NCI-H2107 (cell line): Measurements from ENCODE around the gene NELL1.

Experiments used
- DNase-seq: peaks from one replicate; lab custom pipeline; 2025; lab: John Stamatoyannopoulos, UW

Gene NELL1

GRCh38 chr11:20874358-20874757 lies 205.0 kb downstream of the NELL1 start:
- no peak for DNase-seq

GRCh38 chr11:20875889-20876288 lies 206.5 kb downstream of the NELL1 start:
- no peak for DNase-seq

DNA sequence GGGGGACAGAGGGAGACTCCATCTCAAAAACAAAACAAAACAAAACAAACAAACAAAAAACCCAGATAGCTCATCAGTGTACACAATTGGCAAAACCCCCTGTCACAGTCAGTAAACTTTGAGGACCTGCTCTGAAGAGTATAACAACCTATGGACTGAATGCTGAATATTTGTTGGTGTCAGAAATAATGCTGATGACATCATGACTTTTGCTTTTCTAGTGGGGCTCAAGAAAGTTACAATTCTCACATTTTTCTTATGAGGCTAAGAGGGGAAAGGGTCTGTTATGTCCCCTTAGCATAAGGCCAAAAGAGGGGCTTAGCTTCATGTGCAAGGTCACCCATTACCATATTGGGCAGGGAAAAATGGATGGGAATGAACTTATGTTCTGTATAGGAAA lies 207.4 kb downstream of the NELL1 start:
- DNase-seq = no peak

GRCh38 chr11:20880094-20880493 lies 210.7 kb downstream of the NELL1 start:
- no peak for DNase-seq

DNA sequence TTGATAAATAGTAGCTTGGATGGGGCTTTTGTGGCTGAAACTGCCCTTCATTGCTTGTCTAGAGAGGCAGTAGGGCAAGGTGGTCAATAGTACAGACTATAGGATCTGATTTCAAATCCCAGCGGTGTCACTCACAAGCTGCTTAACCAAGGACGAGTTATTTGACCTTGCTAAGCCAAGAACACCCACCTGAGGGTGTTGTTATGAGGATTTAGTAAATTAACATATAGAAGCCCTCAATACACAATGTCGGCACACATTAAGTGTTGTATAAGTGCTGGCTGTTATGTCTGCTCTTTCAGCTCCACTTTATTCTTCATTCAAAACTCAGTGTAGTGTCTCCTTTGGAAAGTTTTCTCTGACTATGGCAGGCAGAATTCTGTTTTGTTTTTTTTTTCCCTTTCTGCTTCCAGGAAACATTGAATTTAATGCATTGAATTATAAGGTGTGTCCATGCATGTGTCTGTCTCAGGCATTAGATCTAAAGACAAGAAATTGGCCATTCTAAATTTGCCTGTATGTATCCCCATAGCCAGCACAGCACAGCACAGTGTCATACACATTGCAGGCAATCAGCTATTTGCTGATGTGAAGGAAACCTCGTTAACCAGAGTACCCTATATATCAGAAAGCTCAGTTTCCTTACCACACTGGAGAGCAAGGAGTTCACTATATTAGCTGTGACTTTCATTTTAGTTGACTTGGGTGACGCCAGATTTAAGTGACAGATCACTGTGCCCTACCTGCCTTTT lies 212.1 kb downstream of the NELL1 start:
- DNase-seq = no peak

GRCh38 chr11:20887137-20887536 lies 217.8 kb downstream of the NELL1 start:
- DNase-seq = no peak

DNA sequence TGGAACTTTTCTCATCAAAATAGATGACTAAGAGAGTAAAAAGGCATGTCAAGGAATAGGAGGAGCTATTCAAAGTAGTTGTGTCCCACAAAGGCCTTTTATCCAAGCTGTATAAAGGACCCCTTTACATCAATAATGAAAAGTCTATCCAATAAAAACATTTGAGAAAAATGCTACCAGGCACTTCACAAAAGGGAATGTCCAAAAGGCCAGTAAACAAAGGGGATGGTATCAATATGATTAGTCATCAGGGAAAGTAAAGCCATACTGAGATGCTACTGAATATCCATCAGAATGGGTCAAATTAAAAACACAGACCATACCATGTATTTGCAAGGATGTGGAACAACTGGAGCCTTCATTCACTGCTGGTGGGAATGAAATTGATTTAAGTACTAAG lies 224.9 kb downstream of the NELL1 start:
- DNase-seq = no peak

- no peak for DNase-seq
These were observed 240.8 kb downstream of the NELL1 start for GRCh38 chr11:20909995-20910726.

DNA sequence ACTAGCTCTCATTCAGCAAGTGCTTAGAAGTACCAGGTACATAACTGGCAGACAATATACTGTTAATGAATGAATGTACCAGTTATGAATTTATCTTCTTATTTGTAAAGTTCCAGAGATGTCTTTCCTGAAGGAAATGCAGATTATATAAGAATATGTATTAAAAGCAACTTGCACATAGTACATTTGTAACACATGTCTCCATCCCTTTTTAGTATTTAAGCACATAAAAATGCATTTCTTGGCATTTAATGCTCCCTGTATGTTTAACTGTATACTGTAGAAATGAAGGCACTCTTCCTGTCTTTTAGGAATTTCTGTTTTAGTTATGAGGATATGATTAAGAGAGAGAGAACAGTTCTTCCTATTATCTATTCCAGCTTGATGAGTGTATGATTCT lies 241.3 kb downstream of the NELL1 start:
- DNase-seq = no peak

DNA sequence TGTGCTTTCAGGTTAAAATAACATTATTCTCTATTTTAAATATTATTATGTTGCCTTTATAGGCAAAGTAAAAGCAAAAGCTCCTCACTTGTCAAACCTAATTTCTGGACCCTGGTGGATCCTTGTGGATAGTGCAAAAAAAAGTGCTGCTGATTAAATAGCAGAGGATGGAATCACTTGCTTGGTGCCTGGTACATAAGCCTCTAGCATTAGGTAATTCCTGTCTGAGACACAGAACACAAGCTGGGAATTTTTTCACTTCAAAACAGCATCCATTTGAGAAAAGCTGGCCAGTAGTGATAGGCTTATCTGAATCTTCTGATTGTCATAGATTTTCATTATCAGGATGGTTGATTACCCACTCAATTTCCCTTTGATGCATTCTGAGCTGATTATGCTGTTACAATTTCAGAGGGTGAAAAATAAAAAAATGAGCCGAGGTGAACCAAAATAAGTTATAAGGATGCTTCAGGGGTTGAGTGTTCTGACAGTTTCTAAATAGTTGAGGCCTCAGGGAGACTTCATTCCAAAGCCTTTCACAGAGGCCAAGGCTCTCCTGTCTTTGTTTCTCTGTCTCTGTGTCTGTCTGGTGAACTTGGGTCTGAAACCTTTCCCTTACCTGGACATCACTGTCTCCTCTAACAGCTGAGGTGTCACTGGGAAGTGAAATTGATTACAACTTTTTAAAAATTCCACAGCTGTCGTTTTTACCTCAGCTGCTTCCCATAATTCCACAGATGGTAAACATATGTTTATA lies 242.9 kb downstream of the NELL1 start:
- DNase-seq = no peak

- DNase-seq = no peak
These were observed 243.6 kb downstream of the NELL1 start for GRCh38 chr11:20912922-20913512.

- DNase-seq = no peak
These were observed 247.9 kb downstream of the NELL1 start for GRCh38 chr11:20917306-20917705.

DNA sequence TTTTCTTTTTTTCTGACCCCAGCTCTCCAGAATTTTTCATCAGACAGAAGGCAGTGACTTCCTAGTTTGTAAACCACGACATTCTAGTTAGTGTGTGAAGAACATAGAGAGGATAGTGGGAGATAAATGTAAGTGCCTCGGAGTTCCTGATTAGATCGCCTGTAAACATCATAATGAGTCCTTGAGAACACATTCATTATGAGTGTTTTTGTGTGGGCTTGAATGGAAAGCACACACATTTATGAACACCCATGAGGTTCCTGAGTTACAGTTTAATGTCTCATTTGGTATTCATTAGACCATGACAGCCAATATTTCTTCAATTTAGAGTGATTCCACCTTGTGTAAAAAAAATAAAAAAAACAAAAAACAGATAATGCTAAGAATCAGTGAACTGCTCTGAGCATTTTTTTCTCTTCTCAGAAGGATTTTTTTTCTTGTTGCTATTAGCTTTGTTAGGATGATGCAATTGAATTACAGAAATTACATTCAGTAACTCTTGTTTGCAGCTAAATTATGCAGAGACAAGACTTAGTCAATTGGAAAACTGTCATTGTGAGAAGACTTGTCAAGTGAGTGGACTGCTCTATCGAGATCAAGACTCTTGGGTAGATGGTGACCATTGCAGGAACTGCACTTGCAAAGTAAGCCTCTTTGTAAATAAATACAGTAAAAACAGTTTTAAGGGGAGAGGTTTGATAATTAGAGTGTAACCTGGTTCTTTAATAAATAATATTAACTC lies 257.6 kb downstream of the NELL1 start:
- no peak for DNase-seq

DNA sequence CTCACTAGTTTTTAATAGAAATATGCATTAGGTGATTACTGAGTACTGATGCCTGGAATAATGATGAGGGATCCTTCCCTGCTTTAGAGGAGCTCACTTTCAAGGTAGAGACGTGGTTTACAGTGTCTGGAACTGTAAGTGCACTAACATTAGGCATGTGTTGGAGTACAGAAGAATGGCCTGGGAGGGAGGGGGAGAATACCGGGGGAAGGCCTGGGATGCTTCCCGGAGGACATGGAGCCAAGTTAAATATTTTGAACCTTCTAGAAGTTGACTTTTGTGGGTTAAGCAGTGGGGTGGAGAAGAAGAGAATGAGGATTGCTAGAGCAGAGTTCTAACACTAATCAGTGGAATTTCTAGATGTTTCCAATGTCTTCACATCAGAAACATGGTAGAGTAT lies 261.6 kb downstream of the NELL1 start:
- DNase-seq = no peak

DNA sequence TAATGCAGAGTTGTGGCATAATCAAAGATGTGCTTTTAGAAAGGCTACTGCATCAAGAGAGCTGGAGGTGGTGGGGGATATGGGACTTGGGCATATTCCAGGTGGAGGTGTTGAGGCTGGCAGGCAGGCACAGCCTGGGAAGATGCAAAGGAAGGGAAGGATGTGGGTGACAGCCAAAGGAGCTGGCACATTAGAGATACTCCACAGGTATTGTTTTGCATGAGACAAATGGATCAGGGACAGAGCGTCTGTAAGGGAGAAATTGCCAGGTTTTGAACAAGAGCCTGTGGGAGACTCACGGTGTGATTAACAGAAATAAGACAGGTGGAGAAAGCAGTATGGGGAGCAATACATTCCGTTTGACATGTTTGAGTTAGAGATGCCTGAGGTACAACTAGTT lies 263.7 kb downstream of the NELL1 start:
- no peak for DNase-seq

GRCh38 chr11:20933958-20934357 lies 264.6 kb downstream of the NELL1 start:
- no peak for DNase-seq

DNA sequence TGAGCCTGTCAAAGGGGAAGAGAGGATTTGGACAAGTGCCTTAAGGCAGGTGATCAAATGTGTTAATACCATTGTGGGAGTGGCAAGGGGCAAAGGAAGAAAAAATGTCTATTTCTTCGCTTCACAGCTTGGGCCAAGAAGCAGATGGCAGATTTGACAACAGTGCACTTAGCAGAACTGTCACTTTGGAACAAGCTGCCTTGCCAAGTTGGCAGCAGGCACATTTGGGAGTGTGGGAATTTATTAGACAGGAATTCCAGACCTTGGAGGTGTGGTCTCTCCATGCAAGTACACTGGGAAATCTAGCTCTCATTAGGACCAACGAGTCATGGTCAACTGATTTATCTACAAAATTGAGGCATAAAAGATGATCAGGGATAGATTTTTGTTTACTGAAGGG lies 265.1 kb downstream of the NELL1 start:
- DNase-seq = no peak

- no peak for DNase-seq
These were observed 268.4 kb downstream of the NELL1 start for GRCh38 chr11:20937826-20938225.

DNA sequence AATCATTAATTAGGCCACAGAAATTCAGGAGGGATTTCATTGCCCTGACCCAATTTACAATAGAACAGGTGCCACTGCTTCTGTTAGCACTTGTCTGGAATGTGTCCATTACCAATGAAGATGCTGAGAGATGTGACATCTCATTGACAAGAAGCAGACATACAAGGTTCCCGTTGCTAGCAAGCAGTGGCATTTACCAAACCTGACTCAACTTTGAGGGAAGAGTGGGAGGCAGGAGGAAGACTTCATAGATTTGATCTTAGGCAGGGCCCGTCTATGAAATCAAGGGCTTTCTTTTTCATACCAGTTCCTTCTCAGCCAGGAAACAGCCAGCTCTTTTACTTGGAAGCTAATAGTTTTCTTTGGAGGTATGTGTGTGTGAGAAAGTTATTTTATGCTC lies 280.2 kb downstream of the NELL1 start:
- DNase-seq = no peak

GRCh38 chr11:20962581-20962980 lies 293.2 kb downstream of the NELL1 start:
- no peak for DNase-seq

GRCh38 chr11:20963596-20963995 lies 294.2 kb downstream of the NELL1 start:
- DNase-seq = no peak

DNA sequence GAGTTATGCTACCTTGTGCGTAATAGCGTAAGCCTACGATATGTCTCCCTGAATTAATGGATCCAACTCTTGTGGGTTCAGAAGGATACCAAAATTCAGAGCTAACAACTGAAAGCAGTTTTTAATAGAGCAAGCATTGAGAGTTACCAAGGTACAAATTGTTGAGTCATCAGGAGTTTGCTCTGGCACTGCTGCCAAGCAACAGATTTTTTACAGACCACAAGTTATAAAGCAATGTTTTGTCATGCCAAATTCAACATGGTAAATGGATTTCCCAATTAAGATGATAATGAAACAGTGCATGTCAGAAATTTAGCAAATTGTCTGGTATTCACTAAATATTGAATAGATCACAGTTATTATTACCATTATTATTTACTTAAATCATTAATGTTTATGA lies 295.6 kb downstream of the NELL1 start:
- DNase-seq = no peak
